Thoracic aorta (tissue), 2 donors: ENCODE results near the gene PSENEN. TPM values are rescaled to one million over a fixed set of nuclear protein-coding genes. Genes with fewer than 3 reads are reported as not detected.

Source experiments
- ATAC-seq: fragments of 150-250 bp; one replicate; pipeline ENCODE4 v1.8.0; 2017; ENCODE audit warnings: low read depth; ENCODE audit not compliant: insufficient number of reproducible peaks, low FRiP score
- DNase-seq: peaks from one replicate; pipeline ENCODE4 v3.0.0-alpha.2; 2020; ENCODE audit warnings: low spot score
- H3K27ac ChIP-seq, 2 donors: fragments of 200-600 bp; sonication (generic); 1 replicate in 1 of 2; 2 replicates in 1 of 2; pipeline ENCODE4 v1.5.1; 2016; ENCODE audit warnings: mild to moderate bottlenecking in 2 of 2, moderate library complexity in 2 of 2
- H3K27me3 ChIP-seq: fragments of 200-600 bp; sonication (generic); replicated peaks from 2 replicates; pipeline ENCODE4 v1.6.0; 2016; ENCODE audit warnings: mild to moderate bottlenecking; ENCODE audit not compliant: insufficient read depth
- H3K36me3 ChIP-seq: fragments of 200-600 bp; sonication (generic); one replicate; pipeline ENCODE4 v1.5.1; 2016
- H3K4me1 ChIP-seq, 2 donors: fragments of 200-600 bp; sonication (generic); 1 replicate in 1 of 2; 2 replicates in 1 of 2; pipeline versions ENCODE4 v1.5.1 to v1.6.0; 2016; ENCODE audit warnings: low read depth in 2 of 2, mild to moderate bottlenecking in 1 of 2; ENCODE audit not compliant: control insufficient read depth in 1 of 2
- H3K4me3 ChIP-seq: fragments of 200-600 bp; sonication (generic); 2 replicates; pipeline ENCODE4 v1.5.1; 2016; ENCODE audit warnings: mild to moderate bottlenecking
- H3K9me3 ChIP-seq: fragments of 200-600 bp; sonication (generic); 2 replicates; pipeline ENCODE4 v1.5.1; 2016
- total RNA-seq, 2 donors: library from RNA; depleted of rRNA; stranded (reverse); fragments of >200 nt; gene quantifications; one replicate each; pipeline versions ENCODE4 v1.1.0 to v1.2.3, GENCODE V29; 2016
- TF ChIP-seq, protein P1 (sequence below): fragments of 200-600 bp; sonication (generic); IDR thresholded peaks from one replicate; pipeline ENCODE4 v1.5.1; 2019; ENCODE audit warnings: antibody characterized with exemption

The PSENEN gene
- 10 to 100 TPM; 25.5 to 30.1 TPM for total RNA-seq

- Histone ChIP-seq H3K36me3 (peaks cover 4% of the 10 kb centered on the region), H3K4me3 (peak within 1 kb of the TSS; percentile 91), H3K9me3 (no peaks in the 10 kb centered on the region), H3K4me1 (peaks cover 31 to 50% of the 10 kb centered on the region in 2 donors), H3K27me3 (no peaks in the 10 kb centered on the region), H3K27ac (peak within 1 kb of the TSS; percentile 99 to 100)
- ATAC-seq (peak; percentile 72), DNase-seq (peak; percentile 93)
- TF ChIP-seq, protein P1, sequence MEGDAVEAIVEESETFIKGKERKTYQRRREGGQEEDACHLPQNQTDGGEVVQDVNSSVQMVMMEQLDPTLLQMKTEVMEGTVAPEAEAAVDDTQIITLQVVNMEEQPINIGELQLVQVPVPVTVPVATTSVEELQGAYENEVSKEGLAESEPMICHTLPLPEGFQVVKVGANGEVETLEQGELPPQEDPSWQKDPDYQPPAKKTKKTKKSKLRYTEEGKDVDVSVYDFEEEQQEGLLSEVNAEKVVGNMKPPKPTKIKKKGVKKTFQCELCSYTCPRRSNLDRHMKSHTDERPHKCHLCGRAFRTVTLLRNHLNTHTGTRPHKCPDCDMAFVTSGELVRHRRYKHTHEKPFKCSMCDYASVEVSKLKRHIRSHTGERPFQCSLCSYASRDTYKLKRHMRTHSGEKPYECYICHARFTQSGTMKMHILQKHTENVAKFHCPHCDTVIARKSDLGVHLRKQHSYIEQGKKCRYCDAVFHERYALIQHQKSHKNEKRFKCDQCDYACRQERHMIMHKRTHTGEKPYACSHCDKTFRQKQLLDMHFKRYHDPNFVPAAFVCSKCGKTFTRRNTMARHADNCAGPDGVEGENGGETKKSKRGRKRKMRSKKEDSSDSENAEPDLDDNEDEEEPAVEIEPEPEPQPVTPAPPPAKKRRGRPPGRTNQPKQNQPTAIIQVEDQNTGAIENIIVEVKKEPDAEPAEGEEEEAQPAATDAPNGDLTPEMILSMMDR, result no peak
Measured at GRCh38 chr19:35745328-35746086, at the start of gene PSENEN, which contains the start of gene U2AF1L4. TSS of gene PSENEN (plus strand) at chr19:35745651. CDS start at chr19:35745931, 280 bp downstream. TSS of gene U2AF1L4 (minus strand) at chr19:35745418. CDS start at chr19:35745391, 27 bp downstream.

GRCh38 chr19:35695895-35696422 is 49.5 kb upstream of the PSENEN start:
- H3K27me3 ChIP-seq, result no peaks in the 10 kb centered on the region
- no peaks in the 10 kb centered on the region for H3K9me3 ChIP-seq
- DNase-seq, result no peak
- H3K4me3 ChIP-seq, result no peak overlapping the region
- TF ChIP-seq, protein P1, result no peak
- H3K27ac ChIP-seq, result no peak overlapping the region
- ATAC-seq, result no peak
- no peaks in the 10 kb centered on the region for H3K4me1 ChIP-seq
- no peaks in the 10 kb centered on the region for H3K36me3 ChIP-seq

GRCh38 chr19:35696835-35697234 is 48.6 kb upstream of the PSENEN start:
- TF ChIP-seq, protein P1, result no peak
- Histone ChIP-seq H3K4me1 (peaks cover 0 to under 1% of the 10 kb centered on the region in 2 donors), H3K4me3 (no peak overlapping the region), H3K9me3 (no peaks in the 10 kb centered on the region), H3K27ac (no peak overlapping the region), H3K36me3 (no peaks in the 10 kb centered on the region), H3K27me3 (no peaks in the 10 kb centered on the region)
- ATAC-seq, result no peak
- no peak for DNase-seq

DNA sequence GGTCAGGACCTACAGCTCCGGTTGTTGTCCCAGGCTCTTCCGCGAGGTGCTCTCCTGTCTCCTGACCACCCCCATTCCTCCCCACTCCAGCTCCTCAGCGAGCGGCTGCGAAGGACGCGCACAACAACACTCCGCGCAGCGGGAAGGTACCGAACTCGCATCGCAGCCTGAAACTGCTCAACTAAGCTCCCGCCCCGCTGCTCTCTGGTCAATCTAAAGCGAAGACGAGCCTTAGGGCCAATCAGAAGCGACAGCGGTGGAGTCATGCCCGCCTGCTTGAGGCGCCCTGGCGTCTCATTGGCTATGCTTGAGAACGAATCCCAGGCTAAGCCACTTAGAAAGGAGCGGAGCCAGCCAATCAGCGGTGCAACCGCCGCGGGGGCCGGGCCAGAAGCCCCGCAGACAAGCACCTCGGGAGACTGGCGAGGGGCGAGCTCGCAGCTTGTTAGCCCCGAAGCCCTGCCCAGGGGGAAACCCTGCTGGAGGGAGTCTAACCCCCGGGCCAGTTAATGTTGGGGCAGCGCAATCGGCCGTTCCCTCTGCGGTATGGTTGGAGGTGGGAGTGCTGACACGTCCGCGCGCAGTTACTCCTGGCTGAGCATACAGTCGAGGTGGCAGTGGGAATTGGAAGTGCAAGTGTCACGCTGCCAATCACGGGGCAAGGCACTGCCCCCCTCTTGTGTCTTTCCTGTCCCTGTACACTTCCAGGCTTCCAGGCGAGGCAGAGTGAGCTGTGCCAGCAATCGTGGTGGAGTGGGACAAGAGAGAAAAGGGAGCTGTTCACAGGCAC is 43.0 kb upstream of the PSENEN start:
- peak; percentile 98 for ATAC-seq
- H3K4me1 ChIP-seq, result peaks cover 0 to 9% of the 10 kb centered on the region in 2 donors
- no peak overlapping the region for H3K27ac ChIP-seq

More for the DNA sequence above, 43.0 kb upstream of the PSENEN start:
- H3K9me3 ChIP-seq, result no peaks in the 10 kb centered on the region
- TF ChIP-seq, protein P1, result no peak
- no peaks in the 10 kb centered on the region for H3K36me3 ChIP-seq
- peak overlapping the region; percentile 76 for H3K4me3 ChIP-seq
- H3K27me3 ChIP-seq, result no peaks in the 10 kb centered on the region
- peak; percentile 88 for DNase-seq
